DOHH2 (cell line): ENCODE measurements around the gene TATDN2.

Experiments
- EZH2phosphoT487 ChIP-seq: fragments of 200-600 bp; sonication (generic); IDR thresholded peaks from 2 replicates; pipeline ENCODE4 v1.6.1; 2017; ENCODE audit warnings: borderline replicate concordance, mild to moderate bottlenecking, antibody characterized with exemption, low read length, moderate library complexity, mixed read lengths
- TF ChIP-seq, protein P1 (sequence below): fragments of 200-600 bp; sonication (generic); IDR thresholded peaks from one replicate; pipeline ENCODE4 v1.5.1; 2014; ENCODE audit warnings: antibody characterized with exemption, mild to moderate bottlenecking, low read depth, low read length; ENCODE audit not compliant: poor library complexity, severe bottlenecking

DNA sequence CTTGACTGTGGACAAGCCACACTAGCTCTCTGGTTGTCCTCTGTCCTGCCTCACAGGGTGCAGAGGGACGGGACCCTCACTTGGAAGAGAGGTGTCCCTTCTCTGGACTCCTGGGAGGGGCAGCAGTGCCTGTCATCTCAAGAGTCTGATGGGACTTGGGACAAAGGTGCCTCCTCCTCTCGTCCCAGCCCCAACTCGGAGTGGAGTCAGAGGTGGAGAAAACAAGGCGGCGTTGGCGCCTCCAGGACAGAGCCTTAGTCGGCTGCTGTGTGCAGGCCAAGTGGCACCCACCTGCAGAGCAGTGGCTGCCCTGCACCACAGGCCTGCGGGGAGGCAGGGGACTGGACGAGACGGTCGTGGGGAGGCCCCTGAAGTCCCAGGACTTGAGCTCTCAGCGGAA lies 82.1 kb downstream of the TATDN2 start:
- TF ChIP-seq, protein P1, sequence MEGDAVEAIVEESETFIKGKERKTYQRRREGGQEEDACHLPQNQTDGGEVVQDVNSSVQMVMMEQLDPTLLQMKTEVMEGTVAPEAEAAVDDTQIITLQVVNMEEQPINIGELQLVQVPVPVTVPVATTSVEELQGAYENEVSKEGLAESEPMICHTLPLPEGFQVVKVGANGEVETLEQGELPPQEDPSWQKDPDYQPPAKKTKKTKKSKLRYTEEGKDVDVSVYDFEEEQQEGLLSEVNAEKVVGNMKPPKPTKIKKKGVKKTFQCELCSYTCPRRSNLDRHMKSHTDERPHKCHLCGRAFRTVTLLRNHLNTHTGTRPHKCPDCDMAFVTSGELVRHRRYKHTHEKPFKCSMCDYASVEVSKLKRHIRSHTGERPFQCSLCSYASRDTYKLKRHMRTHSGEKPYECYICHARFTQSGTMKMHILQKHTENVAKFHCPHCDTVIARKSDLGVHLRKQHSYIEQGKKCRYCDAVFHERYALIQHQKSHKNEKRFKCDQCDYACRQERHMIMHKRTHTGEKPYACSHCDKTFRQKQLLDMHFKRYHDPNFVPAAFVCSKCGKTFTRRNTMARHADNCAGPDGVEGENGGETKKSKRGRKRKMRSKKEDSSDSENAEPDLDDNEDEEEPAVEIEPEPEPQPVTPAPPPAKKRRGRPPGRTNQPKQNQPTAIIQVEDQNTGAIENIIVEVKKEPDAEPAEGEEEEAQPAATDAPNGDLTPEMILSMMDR: no peak
- TF ChIP-seq EZH2phosphoT487: no peak
